ENCODE measurements around the gene ATG4D. TPM values are rescaled to one million over a fixed set of nuclear protein-coding genes. Genes with fewer than 3 reads are reported as not detected.

Gene ATG4D
- total RNA-seq = 10 to 100 TPM; 21.6 to 22.5 TPM

GRCh38 chr19:10543420-10544241 lies at the start of gene ATG4D:
Gene ATG4D (plus strand): TSS chr19:10543904. CDS start chr19:10544091, 187 bp downstream.
- Mint-ChIP-seq H3K9me3 (no peaks in the 10 kb centered on the region), H3K27me3 (ENCODE audit: low read depth) (peaks cover 5% of the 10 kb centered on the region), H3K4me3 (peak within 1 kb of the TSS; percentile 85), H3K27ac (peak within 1 kb of the TSS; percentile 84), H3K36me3 (ENCODE audit: low read depth) (peaks cover 5% of the 10 kb centered on the region), H3K4me1 (ENCODE audit: low read depth) (peaks cover 16% of the 10 kb centered on the region)
- CTCF ChIA-PET = interaction anchor here (1.3 to 3.5 kb wide), 2 partner anchors 28 to 38 kb away, joined by 4 to 28 read pairs; no protein-coding TSS in a partner anchor
- intact Hi-C loops (cut with micrococcal nuclease) = loop anchor here (1.0 to 2.0 kb wide), 3 partner anchors 23 to 112 kb away; partner anchors contain the start of gene KRI1
- peak; percentile 78 for DNase-seq

GRCh38 chr19:10497371-10497770 lies 46.3 kb upstream of the ATG4D start:
- Mint-ChIP-seq H3K36me3 (ENCODE audit: low read depth) (peaks cover 32% of the 10 kb centered on the region), H3K27ac (no peak overlapping the region), H3K27me3 (ENCODE audit: low read depth) (no peaks in the 10 kb centered on the region), H3K4me1 (ENCODE audit: low read depth) (peaks cover 33% of the 10 kb centered on the region), H3K9me3 (no peaks in the 10 kb centered on the region), H3K4me3 (no peak overlapping the region)
- no peak for DNase-seq
- CTCF ChIA-PET = interaction anchor here (0.6 to 1.1 kb wide), 4 partner anchors 12 to 202 kb away, joined by 3 to 7 read pairs (median 5); no protein-coding TSS in a partner anchor
- intact Hi-C loops (cut with micrococcal nuclease) = no loop called here

- Mint-ChIP-seq H3K27me3 (ENCODE audit: low read depth) (no peaks in the 10 kb centered on the region), H3K36me3 (ENCODE audit: low read depth) (peaks cover 25% of the 10 kb centered on the region), H3K9me3 (no peaks in the 10 kb centered on the region), H3K27ac (peak overlapping the region; percentile 18), H3K4me3 (peak overlapping the region; percentile 52), H3K4me1 (ENCODE audit: low read depth) (peaks cover 35% of the 10 kb centered on the region)
- intact Hi-C loops (cut with micrococcal nuclease) = no loop called here
- CTCF ChIA-PET = interaction anchor here (0.8 to 2.0 kb wide), 3 partner anchors 7 to 76 kb away, joined by 3 to 7 read pairs (median 4); no protein-coding TSS in a partner anchor
- DNase-seq = no peak
These were observed 44.0 kb upstream of the ATG4D start for GRCh38 chr19:10499550-10500246.

DNA sequence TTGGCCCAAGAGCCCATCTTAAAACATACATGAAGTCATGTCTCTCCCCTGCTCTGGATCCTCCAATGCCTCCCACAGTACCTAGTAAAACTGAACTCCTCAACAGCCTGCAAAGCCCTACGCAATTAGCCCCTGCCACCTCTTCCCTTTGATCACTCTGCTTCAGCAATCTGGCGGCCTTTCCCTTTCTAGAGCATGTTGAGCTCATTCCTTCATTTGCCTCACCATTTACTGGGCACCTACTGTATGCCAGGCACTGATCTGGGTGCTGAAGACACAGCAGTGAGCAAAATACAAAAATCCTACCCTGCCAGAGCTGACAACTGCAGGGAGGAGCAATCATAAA lies 43.5 kb upstream of the ATG4D start:
- H3K27ac Mint-ChIP-seq = peak overlapping the region; percentile 15
- H3K9me3 Mint-ChIP-seq = no peaks in the 10 kb centered on the region
- CTCF ChIA-PET = interaction anchor here (0.5 to 2.0 kb wide), 4 partner anchors 8 to 75 kb away, joined by 3 to 7 read pairs (median 4); no protein-coding TSS in a partner anchor
- no peak for DNase-seq
- H3K36me3 Mint-ChIP-seq (ENCODE audit: low read depth) = peaks cover 25% of the 10 kb centered on the region
- no peaks in the 10 kb centered on the region for H3K27me3 Mint-ChIP-seq (ENCODE audit: low read depth)
- peak overlapping the region; percentile 52 for H3K4me3 Mint-ChIP-seq
- intact Hi-C loops (cut with micrococcal nuclease) = no loop called here
- H3K4me1 Mint-ChIP-seq (ENCODE audit: low read depth) = peaks cover 35% of the 10 kb centered on the region

GRCh38 chr19:10501971-10502523 lies 41.7 kb upstream of the ATG4D start:
- no peaks in the 10 kb centered on the region for H3K27me3 Mint-ChIP-seq (ENCODE audit: low read depth)
- peak overlapping the region; percentile 89 for H3K4me3 Mint-ChIP-seq
- DNase-seq = peak; percentile 50
- H3K4me1 Mint-ChIP-seq (ENCODE audit: low read depth) = peaks cover 41% of the 10 kb centered on the region
- no peaks in the 10 kb centered on the region for H3K9me3 Mint-ChIP-seq
- CTCF ChIA-PET = interaction anchor here (2.0 kb wide), 1 partner anchor 9 kb away, joined by 7 read pairs; no protein-coding TSS in a partner anchor
- intact Hi-C loops (cut with micrococcal nuclease) = loop anchor here (2.0 kb wide), 3 partner anchors 23 to 231 kb away; partner anchors contain the start of genes ICAM1 and QTRT1
- H3K36me3 Mint-ChIP-seq (ENCODE audit: low read depth) = peaks cover 21% of the 10 kb centered on the region
- peak overlapping the region; percentile 88 for H3K27ac Mint-ChIP-seq

- no peaks in the 10 kb centered on the region for H3K27me3 Mint-ChIP-seq (ENCODE audit: low read depth)
- H3K4me3 Mint-ChIP-seq = peak overlapping the region; percentile 89
- intact Hi-C loops (cut with micrococcal nuclease) = loop anchor here (2.0 kb wide), 3 partner anchors 24 to 232 kb away; partner anchors contain the start of genes ICAM1 and QTRT1
- peak overlapping the region; percentile 88 for H3K27ac Mint-ChIP-seq
- H3K4me1 Mint-ChIP-seq (ENCODE audit: low read depth) = peaks cover 37% of the 10 kb centered on the region
- CTCF ChIA-PET = no interaction called here
- H3K9me3 Mint-ChIP-seq = no peaks in the 10 kb centered on the region
- peak; percentile 93 for DNase-seq
- H3K36me3 Mint-ChIP-seq (ENCODE audit: low read depth) = peaks cover 17% of the 10 kb centered on the region
These were observed 41.1 kb upstream of the ATG4D start for GRCh38 chr19:10502524-10503001.

GRCh38 chr19:10503002-10503789 lies 40.5 kb upstream of the ATG4D start, which contains the start of gene KEAP1:
Gene KEAP1 (minus strand): TSS chr19:10503356. CDS start chr19:10500033, 3,323 bp downstream.
- Mint-ChIP-seq H3K4me1 (ENCODE audit: low read depth) (peaks cover 37% of the 10 kb centered on the region), H3K36me3 (ENCODE audit: low read depth) (peaks cover 17% of the 10 kb centered on the region), H3K9me3 (no peaks in the 10 kb centered on the region), H3K27ac (peak within 1 kb of the TSS; percentile 88), H3K4me3 (peak within 1 kb of the TSS; percentile 89), H3K27me3 (ENCODE audit: low read depth) (no peaks in the 10 kb centered on the region)
- CTCF ChIA-PET = interaction anchor here (0.6 to 1.2 kb wide), 3 partner anchors 146 to 196 kb away, joined by 3 to 4 read pairs (median 3); no protein-coding TSS in a partner anchor
- peak; percentile 37 for DNase-seq
- intact Hi-C loops (cut with micrococcal nuclease) = loop anchor here (2.0 kb wide), 3 partner anchors 24 to 232 kb away; partner anchors contain the start of genes ICAM1 and QTRT1

- no peaks in the 10 kb centered on the region for H3K9me3 Mint-ChIP-seq
- CTCF ChIA-PET = interaction anchor here (0.6 to 4.2 kb wide), 8 partner anchors 13 to 100 kb away, joined by 3 to 16 read pairs (median 4); partner anchors contain the start of gene S1PR5
- H3K4me1 Mint-ChIP-seq (ENCODE audit: low read depth) = peaks cover 26% of the 10 kb centered on the region
- H3K4me3 Mint-ChIP-seq = no peak overlapping the region
- H3K27me3 Mint-ChIP-seq (ENCODE audit: low read depth) = no peaks in the 10 kb centered on the region
- peak; percentile 92 for DNase-seq
- H3K36me3 Mint-ChIP-seq (ENCODE audit: low read depth) = peaks cover 5% of the 10 kb centered on the region
- H3K27ac Mint-ChIP-seq = no peak overlapping the region
- intact Hi-C loops (cut with micrococcal nuclease) = loop anchor here (1.0 to 5.0 kb wide), 3 partner anchors 47 to 147 kb away; no protein-coding TSS in a partner anchor
These were observed 38.0 kb upstream of the ATG4D start for GRCh38 chr19:10505583-10506229.

DNA sequence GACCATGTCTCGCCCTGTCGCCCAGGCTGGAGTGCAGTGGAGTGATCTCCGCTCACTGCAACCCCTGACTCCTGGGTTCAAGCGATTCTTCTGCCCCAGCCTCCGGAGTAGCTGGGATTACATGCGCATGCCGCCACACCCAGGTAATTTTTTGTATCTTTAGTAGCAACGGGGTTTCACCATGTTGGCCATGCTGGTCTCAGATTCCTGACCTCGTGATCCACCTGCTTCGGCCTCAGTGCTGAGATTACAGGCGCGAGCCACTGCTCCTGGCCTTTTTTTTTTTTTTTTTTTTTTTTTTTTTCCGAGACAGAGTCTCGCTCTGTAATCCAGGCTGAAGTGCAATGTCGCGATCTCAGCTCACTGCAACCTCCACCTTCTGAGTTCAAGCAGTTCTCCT lies 35.7 kb upstream of the ATG4D start:
- DNase-seq = no peak
- Mint-ChIP-seq H3K27ac (no peak overlapping the region), H3K9me3 (no peaks in the 10 kb centered on the region), H3K4me3 (no peak overlapping the region), H3K27me3 (ENCODE audit: low read depth) (peaks cover 4% of the 10 kb centered on the region), H3K4me1 (ENCODE audit: low read depth) (peaks cover 17% of the 10 kb centered on the region), H3K36me3 (ENCODE audit: low read depth) (no peaks in the 10 kb centered on the region)
- intact Hi-C loops (cut with micrococcal nuclease) = loop anchor here (5.0 kb wide), 1 partner anchor 44 kb away; no protein-coding TSS in a partner anchor
- CTCF ChIA-PET = interaction anchor here (0.9 to 4.2 kb wide), 8 partner anchors 10 to 191 kb away, joined by 3 to 16 read pairs (median 6); partner anchors contain the start of gene S1PR5

DNA sequence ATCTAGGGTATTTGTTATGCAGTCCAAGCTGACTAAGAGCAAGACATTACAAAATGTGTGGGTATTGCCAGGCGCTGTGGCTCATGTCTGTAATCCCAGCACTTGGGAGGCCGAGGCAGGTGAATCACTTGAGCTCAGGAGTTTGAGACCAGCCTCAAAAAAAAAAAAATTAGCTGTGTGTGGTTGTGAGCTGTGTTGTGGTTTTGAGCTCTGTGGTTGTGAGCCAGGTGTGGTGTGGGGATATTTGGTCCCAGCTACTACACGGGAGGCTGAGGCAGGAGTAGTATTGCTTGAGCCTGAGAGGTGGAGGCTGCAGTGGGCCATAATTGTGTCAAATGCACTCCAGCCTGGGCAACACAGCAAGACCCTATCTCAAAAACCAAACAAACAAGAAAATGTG lies 35.0 kb upstream of the ATG4D start:
- DNase-seq = peak; percentile 52

More for the DNA sequence above, 35.0 kb upstream of the ATG4D start:
- no peak overlapping the region for H3K27ac Mint-ChIP-seq
- H3K4me3 Mint-ChIP-seq = no peak overlapping the region
- no peaks in the 10 kb centered on the region for H3K9me3 Mint-ChIP-seq
- CTCF ChIA-PET = interaction anchor here (0.8 to 4.2 kb wide), 7 partner anchors 10 to 191 kb away, joined by 3 to 16 read pairs (median 4); partner anchors contain the start of gene S1PR5
- intact Hi-C loops (cut with micrococcal nuclease) = loop anchor here (5.0 kb wide), 1 partner anchor 44 kb away; no protein-coding TSS in a partner anchor
- H3K27me3 Mint-ChIP-seq (ENCODE audit: low read depth) = peaks cover 10% of the 10 kb centered on the region
- H3K4me1 Mint-ChIP-seq (ENCODE audit: low read depth) = peaks cover 15% of the 10 kb centered on the region
- H3K36me3 Mint-ChIP-seq (ENCODE audit: low read depth) = no peaks in the 10 kb centered on the region
